ENCODE results near the gene PTGDR.

Gene PTGDR

GRCh38 chr14:52238682-52239081, 28.8 kb upstream of the PTGDR start (continued):
- TF ChIP-seq ARNTL (CRISPR knock-in tag; IDR thresholded peaks at IDR 0.05; ENCODE audit: borderline replicate concordance, low read depth) (no peak), OSR1 (CRISPR knock-in tag; IDR thresholded peaks at IDR 0.05) (no peak), CREB5 (CRISPR knock-in tag; IDR thresholded peaks at IDR 0.05; ENCODE audit: low read depth) (no peak), PPARA (CRISPR knock-in tag; IDR thresholded peaks at IDR 0.05; ENCODE audit: borderline replicate concordance) (no peak), SNAI2 (CRISPR knock-in tag; IDR thresholded peaks at IDR 0.05) (no peak), TCF4 (CRISPR knock-in tag; IDR thresholded peaks at IDR 0.05; ENCODE audit: borderline replicate concordance) (no peak), ESRRG (CRISPR knock-in tag; IDR thresholded peaks at IDR 0.05) (no peak)

GRCh38 chr14:52240623-52241022, 26.9 kb upstream of the PTGDR start:
- peak; percentile 22; the same call in 1 of the 3 replicates for ATAC-seq
- no peak for TF ChIP-seq ZNF70 (CRISPR knock-in tag; IDR thresholded peaks at IDR 0.05)
- TF ChIP-seq PPARA (CRISPR knock-in tag; IDR thresholded peaks at IDR 0.05; ENCODE audit: borderline replicate concordance): no peak
- TF ChIP-seq CSRNP3 (CRISPR knock-in tag; IDR thresholded peaks at IDR 0.05): no peak
- TF ChIP-seq RARB (CRISPR knock-in tag; IDR thresholded peaks at IDR 0.05): no peak
- no peak for TF ChIP-seq TCF4 (CRISPR knock-in tag; IDR thresholded peaks at IDR 0.05; ENCODE audit: borderline replicate concordance)
- no peak for TF ChIP-seq ZNF8 (CRISPR knock-in tag; IDR thresholded peaks at IDR 0.05)
- no peak for TF ChIP-seq GLIS3 (CRISPR knock-in tag; IDR thresholded peaks at IDR 0.05)
- TF ChIP-seq ESRRG (CRISPR knock-in tag; IDR thresholded peaks at IDR 0.05): no peak
- no peak for TF ChIP-seq ZFP3 (CRISPR knock-in tag; IDR thresholded peaks at IDR 0.05)
- no peak for TF ChIP-seq SNAI2 (CRISPR knock-in tag; IDR thresholded peaks at IDR 0.05)
- no peak for TF ChIP-seq CREB5 (CRISPR knock-in tag; IDR thresholded peaks at IDR 0.05; ENCODE audit: low read depth)

GRCh38 chr14:52241087-52241793, 26.3 kb upstream of the PTGDR start:
- no peak for TF ChIP-seq ESRRG (CRISPR knock-in tag; IDR thresholded peaks at IDR 0.05)
- TF ChIP-seq ZFP30 (CRISPR knock-in tag; IDR thresholded peaks at IDR 0.05): no peak
- no peak for TF ChIP-seq BACH2 (CRISPR knock-in tag; IDR thresholded peaks at IDR 0.05; ENCODE audit: borderline replicate concordance)
- TF ChIP-seq PPARA (CRISPR knock-in tag; IDR thresholded peaks at IDR 0.05; ENCODE audit: borderline replicate concordance): no peak
- TF ChIP-seq PATZ1 (CRISPR knock-in tag; IDR thresholded peaks at IDR 0.05; ENCODE audit: borderline replicate concordance): no peak
- no peak for TF ChIP-seq ISL1 (CRISPR knock-in tag; IDR thresholded peaks at IDR 0.05)
- TF ChIP-seq CREB5 (CRISPR knock-in tag; IDR thresholded peaks at IDR 0.05; ENCODE audit: low read depth): no peak
- ATAC-seq: peak; percentile 68

- no peak for ATAC-seq
- TF ChIP-seq PPARA (CRISPR knock-in tag; IDR thresholded peaks at IDR 0.05; ENCODE audit: borderline replicate concordance) (no peak), POU6F1 (CRISPR knock-in tag; IDR thresholded peaks at IDR 0.05; ENCODE audit: borderline replicate concordance, low read depth) (no peak), TOX (CRISPR knock-in tag; IDR thresholded peaks at IDR 0.05; ENCODE audit: borderline replicate concordance) (no peak), ESRRG (CRISPR knock-in tag; IDR thresholded peaks at IDR 0.05) (no peak)
Measured at GRCh38 chr14:52244328-52244727, 23.2 kb upstream of the PTGDR start.
